ENCODE measurements around the gene HAPSTR1.

HAPSTR1 gene

DNA sequence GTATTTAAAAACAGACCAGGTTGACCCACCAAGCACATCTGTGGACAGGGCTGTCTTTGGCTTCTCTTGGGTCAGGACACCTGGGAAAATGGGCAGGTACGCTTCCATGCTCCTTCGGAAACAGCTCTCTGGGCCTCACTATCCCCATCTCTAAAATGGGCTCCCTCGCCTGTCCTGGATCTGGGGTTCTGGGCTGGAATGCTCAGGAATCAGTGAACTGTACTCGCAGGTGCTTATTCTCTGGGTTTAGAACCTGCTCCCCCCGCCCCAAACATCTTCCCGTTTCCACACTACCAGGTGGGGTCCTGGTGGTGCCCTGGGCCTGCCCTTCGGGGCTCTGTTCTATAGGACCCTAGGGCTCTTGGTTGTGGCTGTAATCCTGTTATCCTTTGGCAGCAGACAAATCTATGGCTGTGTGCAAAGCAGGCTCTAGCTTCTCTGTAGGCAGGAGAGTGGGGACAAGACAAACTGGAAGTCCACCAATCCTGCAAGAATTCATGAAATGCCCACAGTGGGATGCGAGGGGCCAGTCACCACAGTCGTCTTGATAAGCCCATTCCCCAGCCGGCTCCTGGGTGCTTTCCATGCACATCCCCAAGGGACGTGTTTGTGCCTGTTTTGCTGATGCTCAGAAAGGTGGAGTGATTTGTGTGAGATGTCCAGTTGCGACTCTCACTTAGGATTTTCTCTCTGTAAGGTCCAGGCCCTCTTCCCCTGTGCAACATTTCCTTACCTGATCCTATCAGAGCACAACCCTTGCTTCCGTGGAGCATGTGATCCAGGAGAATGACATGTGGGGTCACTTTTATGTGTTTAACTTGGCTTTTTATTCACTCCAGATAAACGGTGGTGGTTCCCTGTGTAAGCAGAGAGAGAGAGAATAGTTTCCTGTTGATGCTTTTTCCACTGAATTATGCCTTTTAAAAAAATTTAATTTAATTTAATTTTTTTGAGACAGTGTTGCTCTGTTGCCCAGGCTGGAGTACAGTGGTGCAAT is 37.2 kb downstream of the HAPSTR1 start:
- no peak for DNase-seq
- Histone ChIP-seq H3K9me3 (replicated peaks; ENCODE audit: insufficient read depth, low read length) (no peaks in the 10 kb centered on the region), H3K4me2 (ENCODE audit: low read depth, low read length) (no peak overlapping the region), H3F3A (ENCODE audit: insufficient read depth, low read length) (peaks cover 13% of the 10 kb centered on the region), H3K4me1 (ENCODE audit: low read length) (peaks cover 6% of the 10 kb centered on the region; the same call in 1 of the 2 replicates), H3K79me2 (ENCODE audit: low read length) (0 out of 2 replicates have a peak, but pooled peaks cover 7% of the 10 kb centered on the region), H3K27ac (ENCODE audit: low read length) (no peak overlapping the region), H3K9me2 (replicated peaks; ENCODE audit: insufficient read depth, low read length) (no peaks in the 10 kb centered on the region), H3K27me3 (replicated peaks; ENCODE audit: insufficient read depth, low read length) (no peaks in the 10 kb centered on the region), H4K20me1 (ENCODE audit: insufficient read depth, low read length) (no peaks in the 10 kb centered on the region), H3K9ac (ENCODE audit: low read length) (no peak overlapping the region), H3K36me3 (replicated peaks; ENCODE audit: insufficient read depth, low read length) (no peaks in the 10 kb centered on the region), H2AFZ (ENCODE audit: low read length) (no peak overlapping the region), H3K4me3 (ENCODE audit: low read length) (no peak overlapping the region)
- TF ChIP-seq, protein P1, sequence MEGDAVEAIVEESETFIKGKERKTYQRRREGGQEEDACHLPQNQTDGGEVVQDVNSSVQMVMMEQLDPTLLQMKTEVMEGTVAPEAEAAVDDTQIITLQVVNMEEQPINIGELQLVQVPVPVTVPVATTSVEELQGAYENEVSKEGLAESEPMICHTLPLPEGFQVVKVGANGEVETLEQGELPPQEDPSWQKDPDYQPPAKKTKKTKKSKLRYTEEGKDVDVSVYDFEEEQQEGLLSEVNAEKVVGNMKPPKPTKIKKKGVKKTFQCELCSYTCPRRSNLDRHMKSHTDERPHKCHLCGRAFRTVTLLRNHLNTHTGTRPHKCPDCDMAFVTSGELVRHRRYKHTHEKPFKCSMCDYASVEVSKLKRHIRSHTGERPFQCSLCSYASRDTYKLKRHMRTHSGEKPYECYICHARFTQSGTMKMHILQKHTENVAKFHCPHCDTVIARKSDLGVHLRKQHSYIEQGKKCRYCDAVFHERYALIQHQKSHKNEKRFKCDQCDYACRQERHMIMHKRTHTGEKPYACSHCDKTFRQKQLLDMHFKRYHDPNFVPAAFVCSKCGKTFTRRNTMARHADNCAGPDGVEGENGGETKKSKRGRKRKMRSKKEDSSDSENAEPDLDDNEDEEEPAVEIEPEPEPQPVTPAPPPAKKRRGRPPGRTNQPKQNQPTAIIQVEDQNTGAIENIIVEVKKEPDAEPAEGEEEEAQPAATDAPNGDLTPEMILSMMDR (IDR thresholded peaks at IDR 0.05; ENCODE audit: low read length), result no peak
- TF ChIP-seq EZH2 (optimal IDR thresholded peaks at IDR 0.05; ENCODE audit: low read depth, low read length) (no peak), EZH2phosphoT487 (IDR thresholded peaks at IDR 0.05; ENCODE audit: low read length) (no peak)

DNA sequence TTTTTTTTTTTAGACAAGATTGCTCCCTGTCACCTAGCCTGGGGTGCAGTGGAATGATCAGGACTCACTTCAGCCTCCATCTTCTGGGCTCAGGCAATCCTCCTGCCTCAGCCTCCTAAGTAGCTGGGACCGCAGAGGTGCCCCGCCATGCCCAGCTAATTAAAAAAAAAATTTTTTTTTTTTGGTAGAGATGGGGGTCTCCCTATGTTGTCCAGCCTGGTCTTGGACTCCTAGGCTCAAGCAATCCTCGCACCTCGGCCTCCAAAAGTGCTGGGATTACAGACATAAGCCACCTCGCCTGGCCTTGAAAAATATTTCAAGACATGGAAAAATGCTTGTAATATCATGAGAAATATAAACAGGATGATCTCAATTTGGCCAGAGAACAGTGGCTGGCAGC is 42.9 kb downstream of the HAPSTR1 start:
- Histone ChIP-seq H3K9ac (ENCODE audit: low read length) (no peak overlapping the region), H3K36me3 (replicated peaks; ENCODE audit: insufficient read depth, low read length) (no peaks in the 10 kb centered on the region), H3K9me2 (replicated peaks; ENCODE audit: insufficient read depth, low read length) (no peaks in the 10 kb centered on the region), H3K4me3 (ENCODE audit: low read length) (no peak overlapping the region), H3K4me1 (ENCODE audit: low read length) (peaks cover 22% of the 10 kb centered on the region), H3F3A (ENCODE audit: insufficient read depth, low read length) (peaks cover 29% of the 10 kb centered on the region), H3K79me2 (ENCODE audit: low read length) (0 out of 2 replicates have a peak, but pooled peaks cover 2% of the 10 kb centered on the region), H3K9me3 (replicated peaks; ENCODE audit: insufficient read depth, low read length) (no peaks in the 10 kb centered on the region), H3K27ac (ENCODE audit: low read length) (no peak overlapping the region), H3K4me2 (ENCODE audit: low read depth, low read length) (no peak overlapping the region), H4K20me1 (ENCODE audit: insufficient read depth, low read length) (no peaks in the 10 kb centered on the region), H3K27me3 (replicated peaks; ENCODE audit: insufficient read depth, low read length) (no peaks in the 10 kb centered on the region), H2AFZ (ENCODE audit: low read length) (no peak overlapping the region)
- no peak for DNase-seq
- TF ChIP-seq EZH2phosphoT487 (IDR thresholded peaks at IDR 0.05; ENCODE audit: low read length), result no peak
- TF ChIP-seq, protein P1 (IDR thresholded peaks at IDR 0.05; ENCODE audit: low read length), result no peak
- TF ChIP-seq EZH2 (optimal IDR thresholded peaks at IDR 0.05; ENCODE audit: low read depth, low read length), result no peak

DNA sequence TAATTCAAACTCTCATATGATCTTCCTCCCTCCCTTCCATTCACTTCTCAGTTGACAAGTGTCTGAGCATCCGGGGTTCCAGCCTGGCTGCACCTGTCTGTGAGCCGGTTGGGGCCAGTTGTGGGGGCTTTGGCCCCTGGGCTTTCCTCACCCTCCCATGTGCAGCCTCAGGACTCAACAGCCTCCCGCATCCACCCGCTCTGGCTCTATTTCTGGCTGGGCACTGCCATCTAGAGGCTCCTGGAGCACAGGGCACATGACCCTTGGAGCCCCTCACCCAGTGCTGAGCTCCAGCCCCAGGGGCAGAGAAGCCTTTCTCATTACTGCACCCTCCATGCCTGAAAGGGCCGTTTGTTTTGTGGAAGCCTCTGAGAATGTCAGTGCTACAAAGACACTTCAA is 43.3 kb downstream of the HAPSTR1 start:
- peaks cover 22% of the 10 kb centered on the region for H3K4me1 ChIP-seq (ENCODE audit: low read length)

More for the DNA sequence above, 43.3 kb downstream of the HAPSTR1 start:
- Histone ChIP-seq H3K9ac (ENCODE audit: low read length) (no peak overlapping the region), H3K4me2 (ENCODE audit: low read depth, low read length) (0 out of 2 replicates have a peak overlapping the region, but pooled peaks have one; percentile 2), H3K9me2 (replicated peaks; ENCODE audit: insufficient read depth, low read length) (no peaks in the 10 kb centered on the region), H3K4me3 (ENCODE audit: low read length) (no peak overlapping the region), H4K20me1 (ENCODE audit: insufficient read depth, low read length) (no peaks in the 10 kb centered on the region), H3K9me3 (replicated peaks; ENCODE audit: insufficient read depth, low read length) (no peaks in the 10 kb centered on the region), H3K79me2 (ENCODE audit: low read length) (0 out of 2 replicates have a peak, but pooled peaks cover 2% of the 10 kb centered on the region), H3K27ac (ENCODE audit: low read length) (no peak overlapping the region), H3K36me3 (replicated peaks; ENCODE audit: insufficient read depth, low read length) (no peaks in the 10 kb centered on the region), H3F3A (ENCODE audit: insufficient read depth, low read length) (peaks cover 29% of the 10 kb centered on the region), H3K27me3 (replicated peaks; ENCODE audit: insufficient read depth, low read length) (no peaks in the 10 kb centered on the region), H2AFZ (ENCODE audit: low read length) (no peak overlapping the region)
- no peak for TF ChIP-seq EZH2 (optimal IDR thresholded peaks at IDR 0.05; ENCODE audit: low read depth, low read length)
- TF ChIP-seq, protein P1 (IDR thresholded peaks at IDR 0.05; ENCODE audit: low read length), result peak; percentile 60
- DNase-seq, result peak; percentile 64

Measured in MM.1S (cell line).